HEK293 (cell line): Measurements from ENCODE around the gene IL11RA.
A peak's percentile ranks its signal among the peaks of the same experiment; 100 is the strongest.

Source experiments
- ATF2 ChIP-seq: fragments of 450-650 bp; formaldehyde crosslinking; IDR thresholded peaks from 2 replicates; pipeline ENCODE4 v1.5.1; 2016; ENCODE audit warnings: missing biosample characterization, missing genetic modification characterization, low read depth
- BCL6B ChIP-seq: fragments of 450-650 bp; formaldehyde crosslinking; IDR thresholded peaks from 2 replicates; pipeline ENCODE4 v1.5.1; 2017; ENCODE audit warnings: missing biosample characterization, missing genetic modification characterization
- EGR2 ChIP-seq: fragments of 450-650 bp; formaldehyde crosslinking; IDR thresholded peaks from 2 replicates; pipeline ENCODE4 v1.5.1; 2016; ENCODE audit warnings: low read depth, missing biosample characterization, missing genetic modification characterization
- KLF1 ChIP-seq: fragments of 450-650 bp; formaldehyde crosslinking; IDR thresholded peaks from 2 replicates; pipeline ENCODE4 v1.5.1; 2016; ENCODE audit warnings: missing biosample characterization, missing genetic modification characterization
- KLF10 ChIP-seq: fragments of 450-650 bp; IDR thresholded peaks from 2 replicates; pipeline ENCODE4 v1.5.1; 2018; ENCODE audit warnings: missing biosample characterization, mild to moderate bottlenecking, missing genetic modification characterization
- RBAK ChIP-seq: fragments of 450-650 bp; formaldehyde crosslinking; IDR thresholded peaks from 2 replicates; pipeline ENCODE4 v1.5.1; 2016; ENCODE audit warnings: missing biosample characterization, missing genetic modification characterization
- TCF7L2 ChIP-seq: IDR thresholded peaks from 2 replicates; pipeline ENCODE4 v1.6.1; 2011; ENCODE audit warnings: low read depth, mild to moderate bottlenecking, inconsistent platforms, low read length, moderate library complexity, borderline replicate concordance
- WT1 ChIP-seq: fragments of 450-650 bp; formaldehyde crosslinking; IDR thresholded peaks from 2 replicates; pipeline ENCODE4 v1.5.1; 2016; ENCODE audit warnings: missing biosample characterization, missing genetic modification characterization
- ZBTB8A ChIP-seq: fragments of 450-650 bp; formaldehyde crosslinking; IDR thresholded peaks from 2 replicates; pipeline ENCODE4 v1.5.1; 2016; ENCODE audit warnings: missing biosample characterization, missing genetic modification characterization
- ZNF132 ChIP-seq: fragments of 450-650 bp; formaldehyde crosslinking; IDR thresholded peaks from 2 replicates; pipeline ENCODE4 v1.5.1; 2017; ENCODE audit warnings: missing biosample characterization, missing genetic modification characterization, borderline replicate concordance
- ZNF146 ChIP-seq: fragments of 450-650 bp; formaldehyde crosslinking; IDR thresholded peaks from 2 replicates; pipeline ENCODE4 v1.5.1; 2016; ENCODE audit warnings: missing biosample characterization, missing genetic modification characterization
- ZNF18 ChIP-seq: fragments of 450-650 bp; formaldehyde crosslinking; IDR thresholded peaks from 2 replicates; pipeline ENCODE4 v1.5.1; 2016; ENCODE audit warnings: missing biosample characterization, missing genetic modification characterization
- ZNF280D ChIP-seq: fragments of 450-650 bp; formaldehyde crosslinking; IDR thresholded peaks from 2 replicates; pipeline ENCODE4 v1.5.1; 2016; ENCODE audit warnings: missing biosample characterization, missing genetic modification characterization
- ZNF350 ChIP-seq: fragments of 450-650 bp; formaldehyde crosslinking; IDR thresholded peaks from 2 replicates; pipeline ENCODE4 v1.5.0; 2017; ENCODE audit warnings: missing biosample characterization, mild to moderate bottlenecking, missing genetic modification characterization
- ZNF366 ChIP-seq: fragments of 450-650 bp; formaldehyde crosslinking; conservative IDR thresholded peaks from 2 replicates; pipeline ENCODE4 v1.5.1; 2016; ENCODE audit warnings: missing biosample characterization, missing genetic modification characterization
- ZNF513 ChIP-seq: fragments of 450-650 bp; IDR thresholded peaks from 2 replicates; pipeline ENCODE4 v1.5.1; 2018; ENCODE audit warnings: missing biosample characterization, missing genetic modification characterization
- ZNF514 ChIP-seq: fragments of 450-650 bp; formaldehyde crosslinking; IDR thresholded peaks from 2 replicates; pipeline ENCODE4 v1.5.1; 2016; ENCODE audit warnings: missing biosample characterization, missing genetic modification characterization
- ZNF658 ChIP-seq: fragments of 450-650 bp; formaldehyde crosslinking; IDR thresholded peaks from 2 replicates; pipeline ENCODE4; 2016; ENCODE audit warnings: missing biosample characterization, missing genetic modification characterization
- ZNF704 ChIP-seq: fragments of 450-650 bp; formaldehyde crosslinking; IDR thresholded peaks from 2 replicates; pipeline ENCODE4 v1.5.1; 2016; ENCODE audit warnings: missing biosample characterization, missing genetic modification characterization
- ZNF777 ChIP-seq: fragments of 450-650 bp; formaldehyde crosslinking; IDR thresholded peaks from 2 replicates; pipeline ENCODE4 v1.5.1; 2017; ENCODE audit warnings: missing biosample characterization, missing genetic modification characterization, borderline replicate concordance
- ZNF785 ChIP-seq: fragments of 450-650 bp; formaldehyde crosslinking; IDR thresholded peaks from 2 replicates; pipeline ENCODE4 v1.5.1; 2016; ENCODE audit warnings: missing biosample characterization, missing genetic modification characterization
- ZNF830 ChIP-seq: fragments of 450-650 bp; IDR thresholded peaks from 2 replicates; pipeline ENCODE4 v1.5.0; 2018; ENCODE audit warnings: missing biosample characterization, missing genetic modification characterization, low read depth, mild to moderate bottlenecking, moderate library complexity
- ZSCAN16 ChIP-seq: fragments of 450-650 bp; formaldehyde crosslinking; IDR thresholded peaks from 2 replicates; pipeline ENCODE4 v1.5.1; 2016; ENCODE audit warnings: missing biosample characterization, missing genetic modification characterization
- TF ChIP-seq, protein P1 (sequence below): IDR thresholded peaks from 2 replicates; pipeline ENCODE4 v1.6.1; 2011; ENCODE audit warnings: mild to moderate bottlenecking, low read depth, low read length, borderline replicate concordance
- TF ChIP-seq, protein P2 (sequence below): fragments of 450-650 bp; formaldehyde crosslinking; IDR thresholded peaks from 2 replicates; pipeline ENCODE4 v1.5.1; 2016; ENCODE audit warnings: missing biosample characterization, missing genetic modification characterization

Gene IL11RA

GRCh38 chr9:34662526-34663302, 10.7 kb downstream of the IL11RA start, which contains the start of gene CCL27 (continued):
- no peak for TF ChIP-seq ZNF704 (tag by site-specific recombination)
- TF ChIP-seq ZSCAN16 (tag by site-specific recombination): no peak
- no peak for TF ChIP-seq ZNF777 (tag by site-specific recombination)
- no peak for TF ChIP-seq ZNF350 (tag by site-specific recombination)
- no peak for TF ChIP-seq ATF2 (tag by site-specific recombination)
- 0 out of 2 replicates have a peak, but pooled peaks have one; percentile 23 for TF ChIP-seq WT1 (tag by site-specific recombination)
- TF ChIP-seq ZNF132 (tag by site-specific recombination): no peak
- TF ChIP-seq KLF10: no peak
- TF ChIP-seq ZNF830 (tag by site-specific recombination): no peak
- TF ChIP-seq ZNF658 (tag by site-specific recombination): no peak
- TF ChIP-seq ZNF280D (tag by site-specific recombination): no peak
- TF ChIP-seq ZNF18 (tag by site-specific recombination): no peak
- no peak for TF ChIP-seq BCL6B (tag by site-specific recombination)
- no peak for TF ChIP-seq ZNF146
- no peak for TF ChIP-seq TCF7L2
- peak; percentile 37; the same call in 1 of the 2 replicates for TF ChIP-seq EGR2 (tag by site-specific recombination)
- TF ChIP-seq, protein P1, sequence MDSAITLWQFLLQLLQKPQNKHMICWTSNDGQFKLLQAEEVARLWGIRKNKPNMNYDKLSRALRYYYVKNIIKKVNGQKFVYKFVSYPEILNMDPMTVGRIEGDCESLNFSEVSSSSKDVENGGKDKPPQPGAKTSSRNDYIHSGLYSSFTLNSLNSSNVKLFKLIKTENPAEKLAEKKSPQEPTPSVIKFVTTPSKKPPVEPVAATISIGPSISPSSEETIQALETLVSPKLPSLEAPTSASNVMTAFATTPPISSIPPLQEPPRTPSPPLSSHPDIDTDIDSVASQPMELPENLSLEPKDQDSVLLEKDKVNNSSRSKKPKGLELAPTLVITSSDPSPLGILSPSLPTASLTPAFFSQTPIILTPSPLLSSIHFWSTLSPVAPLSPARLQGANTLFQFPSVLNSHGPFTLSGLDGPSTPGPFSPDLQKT: no peak
- TF ChIP-seq, protein P2, sequence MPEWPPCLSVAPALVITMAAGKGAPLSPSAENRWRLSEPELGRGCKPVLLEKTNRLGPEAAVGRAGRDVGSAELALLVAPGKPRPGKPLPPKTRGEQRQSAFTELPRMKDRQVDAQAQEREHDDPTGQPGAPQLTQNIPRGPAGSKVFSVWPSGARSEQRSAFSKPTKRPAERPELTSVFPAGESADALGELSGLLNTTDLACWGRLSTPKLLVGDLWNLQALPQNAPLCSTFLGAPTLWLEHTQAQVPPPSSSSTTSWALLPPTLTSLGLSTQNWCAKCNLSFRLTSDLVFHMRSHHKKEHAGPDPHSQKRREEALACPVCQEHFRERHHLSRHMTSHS (tag by site-specific recombination): no peak
- TF ChIP-seq ZNF366 (tag by site-specific recombination): no peak
- TF ChIP-seq ZNF514 (tag by site-specific recombination): no peak
- TF ChIP-seq RBAK (tag by site-specific recombination): no peak
- no peak for TF ChIP-seq ZNF513
- no peak for TF ChIP-seq ZBTB8A (tag by site-specific recombination)
- no peak for TF ChIP-seq ZNF785 (tag by site-specific recombination)
- TF ChIP-seq KLF1 (tag by site-specific recombination): no peak
